Mammary epithelial cell (primary cell): ENCODE results near the gene SLC7A10.

Experiments
- CTCF ChIP-seq, 2 donors: IDR thresholded peaks in 1 of 2; conservative IDR thresholded peaks in 1 of 2; 2 replicates each; pipeline ENCODE4 v1.5.1; 2011 to 2012; ENCODE audit warnings: inconsistent platforms in 2 of 2, low read length in 2 of 2, mild to moderate bottlenecking in 2 of 2, control low read depth in 1 of 2, low read depth in 1 of 2; ENCODE audit not compliant: insufficient read depth in 1 of 2; ENCODE audit errors: extremely low read depth in 1 of 2
- EZH2 ChIP-seq: IDR thresholded peaks from 2 replicates; pipeline ENCODE4 v1.6.1; 2012; ENCODE audit warnings: low read length, inconsistent platforms, borderline replicate concordance

GRCh38 chr19:33254245-33254824 is 28.7 kb upstream of the SLC7A10 start:
- TF ChIP-seq CTCF (conservative IDR thresholded peaks at IDR 0.05 in 1 of 2, IDR thresholded peaks at IDR 0.05 in 1 of 2; ENCODE audit: extremely low read depth in 1 of 2, insufficient read depth in 1 of 2, low read depth in 1 of 2, low read length in 2 of 2) (no peak), EZH2 (no peak)
